Small intestine (tissue), 7 donors: ENCODE measurements around the gene SLC12A7. TPM values are rescaled to one million over a fixed set of nuclear protein-coding genes. Genes with fewer than 3 reads are reported as not detected.
A peak's percentile ranks its signal among the peaks of the same experiment; 100 is the strongest.

Source experiments
- DNase-seq, 2 donors: peaks; one replicate each; pipeline versions ENCODE4 v3.0.0 to v3.0.0-alpha.2; 2013
- FAIRE-seq: peaks from 2 replicates; lab custom pipeline; 2012; peaks lifted over from hg19 to GRCh38; lab: Jason Lieb, UNC
- H3K27ac ChIP-seq, 3 donors: one replicate each; pipeline ENCODE4 v1.5.1; 2013; ENCODE audit warnings: low read length in 2 of 3, mild to moderate bottlenecking in 2 of 3, control low read depth in 1 of 3, inconsistent platforms in 1 of 3, low read depth in 1 of 3, moderate library complexity in 1 of 3
- H3K27me3 ChIP-seq, 3 donors: one replicate each; pipeline ENCODE4 v1.6.1; 2013; ENCODE audit warnings: low read length in 3 of 3, inconsistent platforms in 1 of 3; ENCODE audit not compliant: control insufficient read depth in 3 of 3, insufficient read depth in 3 of 3
- H3K36me3 ChIP-seq, 3 donors: one replicate each; pipeline ENCODE4 v1.6.1; 2013; ENCODE audit warnings: low read length in 3 of 3, inconsistent platforms in 1 of 3, low read depth in 1 of 3, mild to moderate bottlenecking in 1 of 3, moderate library complexity in 1 of 3; ENCODE audit not compliant: control insufficient read depth in 3 of 3, insufficient read depth in 2 of 3
- H3K4me1 ChIP-seq, 3 donors: one replicate each; pipeline ENCODE4 v1.6.1; 2013; ENCODE audit warnings: low read length in 2 of 3, inconsistent platforms in 1 of 3, low read depth in 1 of 3, mild to moderate bottlenecking in 1 of 3, moderate library complexity in 1 of 3; ENCODE audit not compliant: control insufficient read depth in 3 of 3, insufficient read depth in 2 of 3
- H3K4me3 ChIP-seq, 3 donors: one replicate each; pipeline ENCODE4 v1.5.1; 2013; ENCODE audit warnings: low read length in 3 of 3, control low read depth in 1 of 3, inconsistent platforms in 1 of 3, low read depth in 1 of 3, mild to moderate bottlenecking in 1 of 3, moderate library complexity in 1 of 3
- H3K9me3 ChIP-seq, 2 donors: one replicate each; pipeline ENCODE4 v1.6.1; 2013; ENCODE audit warnings: low read depth in 1 of 2, low read length in 1 of 2; ENCODE audit not compliant: control insufficient read depth in 2 of 2, insufficient read depth in 1 of 2
- WGBS, 3 donors: extraction: QIAGEN DNeasy Blood & Tissue Kit; methylation state at CpG; one replicate each; pipeline ENCODE4 v1.1.7; 2013; 5-methylcytosine and 5-hydroxymethylcytosine counted together
- polyA plus RNA-seq, 4 donors: library from polyadenylated mRNA; stranded (reverse) in 3 of 4; unstranded in 1 of 4; fragments of 200-250 nt in 3 of 4; fragments of 120-200 nt in 1 of 4; gene quantifications; one replicate each; pipeline versions ENCODE4 v1.2.1 to v1.2.3, GENCODE V29; 2013
- donor health status: healthy with polysubstance abuse.
- donor health status: control.
- donor health status: control.
- donor health status: Bipolar disorder and iron deficiency.
- donor health status: healthy.

SLC12A7 gene
- polyA plus RNA-seq, 4 donors = 32.7 to 79.9 (median 44.5) TPM

- H3K27me3 ChIP-seq = peaks cover 0 to 8% (median 5%) of the 10 kb centered on the region in 3 donors
- no peaks in the 10 kb centered on the region for H3K9me3 ChIP-seq
- 50 to 74% (median 54%) methylated on average over 17 of the region's 17 CpGs for whole genome bisulfite sequencing, 3 donors
- FAIRE-seq = no peak
- peaks cover 0 to 85% (median 0%) of the 10 kb centered on the region in 3 donors for H3K36me3 ChIP-seq
- H3K4me1 ChIP-seq = peaks cover 0 to 15% (median 0%) of the 10 kb centered on the region in 3 donors
- H3K4me3 ChIP-seq = no peak overlapping the region
- DNase-seq = no peak
- no peak overlapping the region for H3K27ac ChIP-seq
Observed at GRCh38 chr5:1014781-1015221, 97.1 kb downstream of the SLC12A7 start.

GRCh38 chr5:1014346-1014745 is 97.5 kb downstream of the SLC12A7 start:
- Histone ChIP-seq H3K27me3 (peaks cover 0 to 13% (median 9%) of the 10 kb centered on the region in 3 donors), H3K9me3 (no peaks in the 10 kb centered on the region), H3K27ac (no peak overlapping the region), H3K4me3 (no peak overlapping the region), H3K36me3 (peaks cover 0 to 84% (median 0%) of the 10 kb centered on the region in 3 donors), H3K4me1 (peaks cover 0 to 18% (median 0%) of the 10 kb centered on the region in 3 donors)
- 90 to 93% (median 92%) methylated on average over 14 of the region's 14 CpGs for WGBS, 3 donors
- FAIRE-seq (no peak), DNase-seq (no peak)

- Histone ChIP-seq H3K27ac (no peak overlapping the region), H3K4me1 (peaks cover 0 to 18% (median 0%) of the 10 kb centered on the region in 3 donors), H3K4me3 (no peak overlapping the region), H3K27me3 (peaks cover 0 to 16% (median 9%) of the 10 kb centered on the region in 3 donors), H3K36me3 (peaks cover 0 to 79% (median 0%) of the 10 kb centered on the region in 3 donors), H3K9me3 (no peaks in the 10 kb centered on the region)
- no peak for DNase-seq
- 79 to 95% (median 80%) methylated on average over 3 of the region's 3 CpGs for WGBS, 3 donors
- FAIRE-seq = no peak
Observed at GRCh38 chr5:1013948-1014301, 97.9 kb downstream of the SLC12A7 start.

- Histone ChIP-seq H3K27me3 (peaks cover 0 to 16% (median 9%) of the 10 kb centered on the region in 3 donors), H3K27ac (no peak overlapping the region), H3K4me1 (peaks cover 0 to 19% (median 0%) of the 10 kb centered on the region in 3 donors), H3K36me3 (peaks cover 0 to 76% (median 0%) of the 10 kb centered on the region in 3 donors), H3K9me3 (no peaks in the 10 kb centered on the region), H3K4me3 (no peak overlapping the region)
- 89 to 92% (median 90%) methylated on average over 19 of the region's 19 CpGs for WGBS, 3 donors
- DNase-seq (no peak), FAIRE-seq (no peak)
Observed at GRCh38 chr5:1013238-1013947, 98.5 kb downstream of the SLC12A7 start.

- Histone ChIP-seq H3K4me1 (peaks cover 0 to 25% (median 0%) of the 10 kb centered on the region in 3 donors), H3K9me3 (no peaks in the 10 kb centered on the region), H3K27me3 (peaks cover 0 to 16% (median 12%) of the 10 kb centered on the region in 3 donors), H3K36me3 (peaks cover 0 to 70% (median 0%) of the 10 kb centered on the region in 3 donors), H3K27ac (no peak overlapping the region), H3K4me3 (no peak overlapping the region)
- 93 to 96% (median 95%) methylated on average over 7 of the region's 7 CpGs for WGBS, 3 donors
- DNase-seq = no peak
- FAIRE-seq = no peak
Observed at GRCh38 chr5:1012900-1013237, 99.0 kb downstream of the SLC12A7 start.

- peaks cover 0 to 16% (median 14%) of the 10 kb centered on the region in 3 donors for H3K27me3 ChIP-seq
- FAIRE-seq = no peak
- peaks cover 0 to 65% (median 0%) of the 10 kb centered on the region in 3 donors for H3K36me3 ChIP-seq
- H3K4me3 ChIP-seq = no peak overlapping the region
- DNase-seq = no peak
- peaks cover 0 to 30% (median 0%) of the 10 kb centered on the region in 3 donors for H3K4me1 ChIP-seq
- no peaks in the 10 kb centered on the region for H3K9me3 ChIP-seq
- no peak overlapping the region for H3K27ac ChIP-seq
- 83 to 86% (median 85%) methylated on average over 12 of the region's 12 CpGs for WGBS, 3 donors
Observed at GRCh38 chr5:1012313-1012841, 99.5 kb downstream of the SLC12A7 start.

GRCh38 chr5:1011741-1012312 is 100.0 kb downstream of the SLC12A7 start:
- WGBS, 3 donors = 71 to 86% (median 73%) methylated on average over 19 of the region's 19 CpGs
- Histone ChIP-seq H3K4me3 (no peak overlapping the region), H3K9me3 (no peaks in the 10 kb centered on the region), H3K36me3 (peaks cover 0 to 60% (median 0%) of the 10 kb centered on the region in 3 donors), H3K27me3 (peaks cover 0 to 16% (median 15%) of the 10 kb centered on the region in 3 donors), H3K4me1 (peaks cover 0 to 30% (median 0%) of the 10 kb centered on the region in 3 donors), H3K27ac (no peak overlapping the region)
- FAIRE-seq = no peak
- no peak for DNase-seq

- no peak overlapping the region for H3K4me3 ChIP-seq
- DNase-seq (peak in 1 of 2 donors; percentile 67), FAIRE-seq (no peak)
- whole genome bisulfite sequencing, 3 donors = 44 to 62% (median 45%) methylated on average over 11 of the region's 11 CpGs
- peaks cover 0 to 54% (median 0%) of the 10 kb centered on the region in 3 donors for H3K36me3 ChIP-seq
- no peak overlapping the region for H3K27ac ChIP-seq
- no peaks in the 10 kb centered on the region for H3K9me3 ChIP-seq
- peaks cover 0 to 33% (median 0%) of the 10 kb centered on the region in 3 donors for H3K4me1 ChIP-seq
- peaks cover 0 to 17% (median 16%) of the 10 kb centered on the region in 3 donors for H3K27me3 ChIP-seq
Observed at GRCh38 chr5:1011226-1011631, 100.6 kb downstream of the SLC12A7 start.
